ENCODE measurements around the gene IST1.
A peak's percentile ranks its signal among the peaks of the same experiment; 100 is the strongest.
"Not testable (repeated sequence)": the region's sequence is repeated elsewhere in the genome, so short reads cannot be mapped to it uniquely, and the experiment has no call there.

The IST1 gene
- 106 to 228 (median 147) reads per million in 17 experiments for total RNA-seq

DNA sequence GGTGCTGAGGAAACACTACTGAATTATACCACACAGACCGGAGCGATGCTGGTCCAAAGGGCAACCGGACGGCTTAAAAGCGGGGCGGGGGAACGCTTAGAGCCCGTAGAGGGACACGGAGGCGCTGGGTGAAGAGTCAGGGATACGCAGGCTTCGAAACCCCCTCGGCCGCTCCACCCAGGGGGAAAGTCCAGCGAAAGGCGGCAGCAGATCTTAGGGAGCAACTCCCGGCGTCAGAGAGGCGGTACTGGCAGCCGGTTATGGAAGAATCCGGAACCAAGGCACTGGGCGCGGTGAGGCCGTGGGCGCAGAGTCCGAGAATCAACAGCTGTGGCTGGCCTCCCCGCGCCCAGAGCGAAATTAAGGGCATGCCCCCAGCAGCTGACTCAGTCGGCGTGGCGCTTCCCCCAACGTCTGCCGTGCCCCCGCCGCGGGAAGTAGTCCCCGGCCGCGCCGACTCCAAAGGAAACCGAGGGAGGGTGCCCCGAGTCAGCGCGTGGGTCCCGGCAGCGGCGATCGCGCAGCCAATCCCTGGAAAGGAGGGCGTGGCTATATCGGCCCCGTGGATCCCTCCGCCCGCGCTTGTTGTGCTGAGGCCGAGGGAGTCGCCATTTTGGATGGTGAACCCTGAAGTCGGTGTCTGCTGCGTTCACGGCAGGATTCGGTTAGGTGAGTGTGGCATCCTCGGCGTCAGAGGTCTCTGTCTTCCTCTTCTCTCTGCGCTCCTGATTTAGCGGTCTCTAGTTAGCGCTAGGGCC is at the start of gene IST1:
IST1 (plus strand) TSS at position 611 of the 758 bp plus-strand sequence. CDS start 20,110 bp downstream, outside the sequence.
- peak; percentile 99 to 100 (median 99) for DNase-seq

DNA sequence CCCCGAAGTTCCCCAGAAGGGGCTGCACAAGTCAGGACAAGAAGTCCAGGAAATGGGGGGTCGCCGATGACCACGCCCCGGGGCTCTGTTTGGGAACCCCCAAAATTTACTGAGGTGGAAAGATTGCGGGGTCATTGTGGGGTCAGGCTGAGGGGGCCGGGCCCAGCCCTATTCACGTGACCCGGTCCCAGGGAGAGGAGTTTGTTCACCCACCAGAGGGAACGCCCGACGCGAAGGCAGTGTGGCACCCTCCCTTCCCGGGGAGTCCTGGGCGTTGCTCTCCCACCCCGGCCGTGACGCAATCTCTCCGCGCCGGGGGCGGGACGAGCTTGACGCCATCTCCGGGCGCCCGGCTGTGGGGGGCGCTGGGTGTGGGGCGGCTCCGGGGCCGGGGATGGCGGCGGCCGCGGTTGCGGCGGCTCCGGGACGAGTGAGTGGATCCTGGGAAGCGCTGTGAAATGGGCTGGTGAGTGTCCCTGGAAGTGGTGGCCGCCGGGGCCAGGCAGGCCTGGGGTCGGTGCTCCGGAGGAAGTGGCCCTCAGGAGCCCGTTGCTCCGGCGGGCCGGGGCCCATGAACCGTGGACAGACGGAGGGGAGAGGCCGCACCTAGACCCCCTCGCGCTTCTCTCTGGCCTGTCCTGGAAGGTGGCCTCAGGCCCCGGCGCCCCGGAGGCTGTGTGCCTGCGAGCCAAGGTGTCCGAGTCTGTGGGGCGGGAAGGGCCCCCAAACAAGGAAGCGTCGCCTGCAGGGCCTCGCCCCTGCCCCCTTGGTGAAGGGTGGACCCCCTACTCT is 49.5 kb upstream of the IST1 start, which contains the start of gene ATXN1L:
ATXN1L (plus strand) TSS at position 338 of the 792 bp plus-strand sequence. CDS start 3,765 bp downstream, outside the sequence.
- DNase-seq, result peak; percentile 97 to 98 (median 98)

- DNase-seq, result peak; percentile 10 to 24 (median 15)
Observed at GRCh38 chr16:71846431-71846830, 48.9 kb upstream of the IST1 start.

- no peak for DNase-seq
Observed at GRCh38 chr16:71847096-71847495, 48.2 kb upstream of the IST1 start.

GRCh38 chr16:71848622-71849021 is 46.7 kb upstream of the IST1 start:
- DNase-seq, result no peak

DNA sequence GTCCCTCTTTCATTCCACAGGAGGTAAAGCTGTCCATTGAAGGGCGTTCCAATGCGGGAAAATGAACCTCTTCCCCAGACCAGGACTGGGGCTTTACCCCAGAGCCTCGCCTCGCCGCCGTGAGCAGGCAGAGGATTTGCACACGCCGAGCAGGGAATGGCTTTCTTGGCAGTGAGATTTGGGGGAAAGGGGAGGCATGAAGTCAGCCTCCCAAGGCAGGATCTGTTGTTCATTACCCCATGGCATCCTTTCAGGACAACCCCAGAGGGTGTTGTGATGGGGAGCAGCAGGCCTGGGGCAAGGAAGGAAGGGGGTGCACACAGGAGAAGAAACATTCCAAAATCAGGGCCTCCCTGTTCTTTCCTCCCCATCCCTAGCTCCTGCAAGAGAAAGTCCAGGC is 43.6 kb upstream of the IST1 start:
- no peak for DNase-seq

DNA sequence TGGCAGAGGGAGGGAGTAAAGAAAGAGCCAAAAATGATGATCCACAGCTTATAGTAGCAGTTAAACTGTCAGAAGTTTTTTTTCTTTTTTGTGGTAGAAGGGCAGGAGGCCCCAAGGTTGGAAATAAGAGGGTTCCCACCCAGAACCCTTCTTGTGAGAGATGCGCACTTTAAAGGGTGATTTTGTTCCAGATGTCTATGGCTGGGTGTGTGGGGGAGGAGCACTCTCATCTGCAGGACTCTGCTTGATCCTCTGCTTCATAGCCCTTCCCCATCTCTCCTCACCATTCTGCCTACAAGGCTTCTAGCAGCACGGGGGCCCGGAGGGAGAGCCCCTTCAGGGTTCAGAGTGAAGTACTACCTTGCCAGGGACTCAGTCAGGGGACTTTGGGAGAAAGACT is 43.2 kb upstream of the IST1 start:
- DNase-seq, result no peak

DNA sequence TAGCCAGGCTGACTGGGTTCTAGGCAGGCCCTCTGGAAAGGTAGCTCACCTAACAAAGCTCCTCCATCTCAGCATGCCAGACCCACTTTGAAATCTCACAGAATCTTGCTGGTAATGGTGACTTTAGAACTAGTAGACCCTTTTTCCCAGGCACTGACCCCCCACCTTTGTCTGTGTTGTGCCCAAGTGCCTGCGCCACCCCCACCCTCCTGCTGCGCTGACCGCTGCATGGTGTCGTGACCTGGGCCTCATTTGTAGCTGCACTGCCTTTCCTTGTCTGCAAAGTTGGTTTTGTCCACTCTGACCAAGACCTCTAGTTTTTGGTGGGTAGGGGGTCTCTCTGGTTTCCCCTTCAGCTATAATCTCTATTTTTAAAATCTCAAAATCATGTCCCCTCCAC is 42.8 kb upstream of the IST1 start:
- no peak for DNase-seq

DNA sequence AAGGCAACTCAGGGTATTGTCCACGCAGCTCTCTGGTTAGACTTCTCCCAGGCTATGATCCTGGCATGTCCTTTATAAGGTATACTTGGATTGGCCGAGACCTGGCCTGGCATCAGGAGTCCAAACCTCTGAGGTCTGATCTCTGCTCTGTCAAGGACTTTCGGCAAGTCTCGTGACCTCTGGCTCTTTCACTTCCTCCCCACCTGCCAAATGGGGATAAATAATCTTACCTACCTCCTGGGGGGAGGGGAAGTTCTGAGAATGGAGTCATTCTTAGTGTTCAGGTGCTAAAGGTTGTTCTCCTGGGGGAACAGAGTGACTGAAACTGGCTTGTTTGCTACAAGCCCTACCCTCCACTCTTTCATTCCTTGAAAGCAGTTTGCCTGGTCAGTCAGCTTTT is 41.9 kb upstream of the IST1 start:
- DNase-seq, result no peak

GRCh38 chr16:71854369-71854948 is 40.9 kb upstream of the IST1 start:
- DNase-seq, result no peak

GRCh38 chr16:71855937-71856662 is 39.2 kb upstream of the IST1 start:
- no peak for DNase-seq

DNA sequence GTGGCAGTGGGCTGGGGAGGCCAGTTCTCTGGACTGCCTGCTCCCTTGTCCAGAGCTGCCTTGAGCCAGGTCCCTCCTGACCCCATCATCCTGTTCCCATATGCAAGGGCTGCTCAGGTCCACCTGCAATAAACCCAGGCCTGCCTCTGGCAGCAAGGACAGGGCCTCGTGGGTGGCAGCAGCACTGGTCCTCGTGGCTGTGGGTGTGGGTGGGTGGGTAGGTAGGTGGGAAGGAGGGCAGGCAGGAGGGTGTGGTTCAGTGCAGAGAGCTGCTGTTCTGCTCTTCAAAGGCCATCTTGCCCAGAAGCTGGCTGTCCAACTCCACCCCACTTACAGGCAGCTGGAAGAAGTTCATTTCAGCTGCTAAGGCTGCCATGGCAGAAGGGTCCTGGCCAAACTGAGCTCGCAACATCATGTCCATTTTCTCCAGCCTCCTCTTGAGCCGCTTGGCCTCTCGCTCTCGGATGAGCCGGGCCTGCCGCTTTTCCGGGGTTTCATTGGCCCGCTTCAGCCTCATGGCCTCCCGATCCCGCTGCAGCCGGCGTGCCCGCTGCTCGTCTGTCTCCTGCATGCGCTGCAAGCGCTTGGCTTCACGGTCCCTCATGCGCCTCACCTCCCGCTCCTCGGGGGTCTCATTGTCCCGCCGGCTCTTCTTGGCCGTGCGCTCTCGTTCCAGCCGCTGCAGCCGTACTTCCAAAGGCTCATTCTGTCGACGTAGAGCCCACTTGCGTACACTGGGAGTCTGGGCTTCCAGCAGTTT is 35.4 kb upstream of the IST1 start:
- no peak for DNase-seq

GRCh38 chr16:71863995-71864394 is 31.3 kb upstream of the IST1 start:
- DNase-seq, result no peak

DNA sequence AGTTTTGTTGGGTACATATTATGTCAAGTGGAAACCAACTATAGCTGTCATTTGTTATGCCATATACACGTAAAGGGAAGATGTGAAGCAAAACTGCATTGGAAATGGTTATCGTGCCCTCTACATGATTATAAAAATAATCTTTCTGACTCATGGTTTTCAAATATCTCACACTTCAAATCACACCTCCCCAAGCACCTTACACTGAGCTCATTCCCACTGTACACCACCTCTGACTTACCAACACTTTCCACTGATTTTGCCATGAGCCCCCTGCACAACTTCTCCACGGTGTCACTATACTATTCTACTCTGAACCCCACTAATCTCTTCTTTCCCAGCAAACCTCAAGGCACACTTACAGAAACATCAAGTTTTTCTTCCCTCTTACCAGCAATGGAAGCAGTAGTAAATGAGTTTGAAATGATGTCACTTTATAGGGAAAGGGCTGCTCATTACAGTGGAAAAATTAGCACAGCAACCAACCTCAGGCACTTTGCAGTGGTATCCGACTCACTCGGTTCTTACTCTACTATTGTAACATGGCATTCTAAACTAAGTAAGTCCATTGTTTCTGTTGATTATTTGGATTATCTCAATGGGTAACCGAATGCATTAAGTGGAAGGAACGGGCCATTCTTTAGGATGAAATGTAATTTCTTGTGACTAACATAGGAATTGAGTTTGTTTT is 30.0 kb upstream of the IST1 start:
- DNase-seq, result no peak

- DNase-seq, result not testable (repeated sequence)
Observed at GRCh38 chr16:71867175-71867574, 28.2 kb upstream of the IST1 start.

DNA sequence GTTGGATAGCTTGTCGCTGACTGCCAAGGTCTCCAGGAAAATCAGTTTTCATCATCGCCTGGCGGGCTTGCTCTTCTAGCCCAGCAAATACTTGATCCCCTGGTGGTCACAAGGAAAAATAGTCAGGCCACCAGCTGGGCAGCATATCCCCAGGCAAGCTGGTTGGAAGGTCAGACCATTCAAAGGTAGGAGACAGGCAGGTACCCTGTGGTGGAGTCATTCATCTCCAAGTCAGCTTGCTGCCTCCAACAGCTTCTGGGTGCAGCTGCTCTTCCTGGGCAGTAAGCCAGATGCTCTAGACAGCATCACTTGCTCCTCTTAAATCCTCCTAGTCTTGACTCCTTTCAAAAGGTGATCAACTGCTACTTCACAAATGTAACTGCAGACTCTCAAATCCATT is 27.4 kb upstream of the IST1 start:
- DNase-seq, result no peak

GRCh38 chr16:71869089-71869488 is 26.2 kb upstream of the IST1 start:
- DNase-seq, result no peak

DNA sequence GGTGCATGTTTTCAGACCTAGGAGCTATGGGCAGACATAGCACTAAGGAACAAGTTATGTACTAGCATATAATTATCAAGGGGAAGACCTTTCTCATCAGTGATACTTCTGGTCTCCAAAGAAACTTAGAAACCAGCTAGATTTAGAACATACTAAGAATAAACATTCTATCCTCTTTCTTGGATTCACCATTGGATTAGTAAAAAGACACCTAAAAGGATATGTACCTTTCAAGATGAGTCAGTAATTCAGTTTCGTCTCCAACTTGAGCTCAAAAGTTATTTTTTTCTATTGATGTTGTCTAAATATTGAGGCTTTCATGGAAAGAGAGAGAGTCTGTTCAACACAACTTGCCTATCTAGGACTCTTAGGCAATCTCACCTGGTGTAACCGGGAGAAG is 24.5 kb upstream of the IST1 start:
- no peak for DNase-seq

GRCh38 chr16:71873199-71873598 is 22.1 kb upstream of the IST1 start:
- DNase-seq, result no peak

DNA sequence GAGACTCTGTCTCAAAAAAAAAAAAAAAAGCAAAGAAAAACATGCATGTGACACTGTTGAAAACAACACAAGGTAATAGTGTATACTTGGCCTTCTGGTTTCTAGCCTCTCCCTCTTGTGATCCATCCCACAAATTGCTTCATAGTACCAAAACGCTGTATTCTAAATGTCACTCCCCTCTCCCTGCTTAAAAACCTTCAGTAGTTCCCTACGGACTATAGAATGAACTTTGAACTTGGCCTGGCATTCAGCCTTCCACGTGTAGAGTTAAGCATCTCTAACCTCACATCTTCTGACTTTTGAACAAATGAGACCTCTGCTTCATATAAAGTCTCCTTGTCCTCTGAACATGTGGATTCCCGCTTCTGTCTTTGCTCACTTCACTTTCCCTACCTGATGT is 16.4 kb upstream of the IST1 start:
- DNase-seq, result no peak

DNA sequence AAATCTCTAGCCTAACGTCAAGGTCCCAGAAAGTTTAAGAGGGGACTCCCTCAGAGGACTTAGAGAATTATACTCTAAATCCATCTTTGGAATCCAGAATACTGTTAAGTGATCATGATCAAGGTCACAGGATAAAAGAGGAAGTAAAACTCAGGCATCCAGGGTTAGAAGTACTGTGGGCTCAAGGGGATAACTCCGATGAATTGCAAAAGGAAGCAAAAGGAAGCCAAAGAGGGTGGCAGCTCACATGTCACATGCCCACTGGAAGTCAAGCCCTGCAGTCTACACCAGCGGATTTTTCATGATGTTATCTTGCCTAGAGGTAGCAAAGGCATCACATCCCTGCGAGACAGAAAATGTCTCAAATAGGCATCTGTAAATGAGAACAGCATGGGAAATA is 15.2 kb upstream of the IST1 start:
- peak; percentile 60 to 85 (median 79) for DNase-seq
